NCI-H460 (cell line): ENCODE data around the gene STPG4. TPM values are rescaled to one million over a fixed set of nuclear protein-coding genes. Genes with fewer than 3 reads are reported as not detected.
"Not testable (repeated sequence)": the region's sequence is repeated elsewhere in the genome, so short reads cannot be mapped to it uniquely, and the experiment has no call there.

Experiments used
- DNase-seq: peaks from one replicate; pipeline ENCODE4 v3.0.0-alpha.2; 2016; ENCODE audit warnings: low read depth; ENCODE audit errors: extremely low read depth
- total RNA-seq: library from RNA; depleted of rRNA; stranded (reverse); fragments of >200 nt; shearing (Covaris generic); gene quantifications from 2 replicates; pipeline ENCODE4 v1.2.3, GENCODE V29; 2014

Gene STPG4
- total RNA-seq, 1 experiment from 2014 or later: not detected

GRCh38 chr2:47173986-47174732 is 19.1 kb upstream of the STPG4 start:
- DNase-seq: no peak

- no peak for DNase-seq
Measured at GRCh38 chr2:47172922-47173695, 18.0 kb upstream of the STPG4 start.

GRCh38 chr2:47172156-47172921 is 17.2 kb upstream of the STPG4 start:
- DNase-seq: no peak

- no peak for DNase-seq
Measured at GRCh38 chr2:47169784-47170183, 14.7 kb upstream of the STPG4 start.

- not testable (repeated sequence) for DNase-seq
Measured at GRCh38 chr2:47168895-47169294, 13.8 kb upstream of the STPG4 start.

- no peak for DNase-seq
Measured at GRCh38 chr2:47167149-47167548, 12.0 kb upstream of the STPG4 start.

- DNase-seq: no peak
Measured at GRCh38 chr2:47165001-47165555, 10.0 kb upstream of the STPG4 start.

- no peak for DNase-seq
Measured at GRCh38 chr2:47162780-47163179, 7.7 kb upstream of the STPG4 start.

GRCh38 chr2:47161475-47161874 is 6.4 kb upstream of the STPG4 start:
- no peak for DNase-seq

- DNase-seq: no peak
Measured at GRCh38 chr2:47160660-47161059, 5.6 kb upstream of the STPG4 start.

GRCh38 chr2:47160211-47160610 is 5.1 kb upstream of the STPG4 start:
- no peak for DNase-seq

- DNase-seq: no peak
Measured at GRCh38 chr2:47159627-47160026, 4.5 kb upstream of the STPG4 start.

- no peak for DNase-seq
Measured at GRCh38 chr2:47158576-47158975, 3.5 kb upstream of the STPG4 start.

- DNase-seq: no peak
Measured at GRCh38 chr2:47152803-47153202, 2.3 kb downstream of the STPG4 start.

- DNase-seq: no peak
Measured at GRCh38 chr2:47150175-47150574, 4.9 kb downstream of the STPG4 start.

- DNase-seq: no peak
Measured at GRCh38 chr2:47147021-47147420, 8.1 kb downstream of the STPG4 start.

- DNase-seq: no peak
Measured at GRCh38 chr2:47145466-47145865, 9.6 kb downstream of the STPG4 start.

GRCh38 chr2:47141520-47141919 is 13.6 kb downstream of the STPG4 start:
- DNase-seq: no peak

GRCh38 chr2:47134386-47135090 is 20.6 kb downstream of the STPG4 start:
- no peak for DNase-seq

- DNase-seq: no peak
Measured at GRCh38 chr2:47133046-47133445, 22.1 kb downstream of the STPG4 start.
